MM.1S (cell line): ENCODE measurements around the gene PPM1E.

Source experiments
- EZH2 ChIP-seq: fragments of 300-600 bp; sonication (generic); optimal IDR thresholded peaks from 2 replicates; pipeline ENCODE3; 2017; ENCODE audit warnings: low read depth, mild to moderate bottlenecking, antibody characterized with exemption, low read length, mixed read lengths
- EZH2phosphoT487 ChIP-seq: fragments of 300-600 bp; sonication (generic); IDR thresholded peaks from 2 replicates; pipeline ENCODE4 v1.6.1; 2018; ENCODE audit warnings: antibody characterized with exemption, low read length
- TF ChIP-seq, protein P1 (sequence below): fragments of 300-600 bp; sonication (generic); IDR thresholded peaks from 2 replicates; pipeline ENCODE4 v1.5.1; 2016; ENCODE audit warnings: antibody characterized with exemption, low read length, mixed read lengths

DNA sequence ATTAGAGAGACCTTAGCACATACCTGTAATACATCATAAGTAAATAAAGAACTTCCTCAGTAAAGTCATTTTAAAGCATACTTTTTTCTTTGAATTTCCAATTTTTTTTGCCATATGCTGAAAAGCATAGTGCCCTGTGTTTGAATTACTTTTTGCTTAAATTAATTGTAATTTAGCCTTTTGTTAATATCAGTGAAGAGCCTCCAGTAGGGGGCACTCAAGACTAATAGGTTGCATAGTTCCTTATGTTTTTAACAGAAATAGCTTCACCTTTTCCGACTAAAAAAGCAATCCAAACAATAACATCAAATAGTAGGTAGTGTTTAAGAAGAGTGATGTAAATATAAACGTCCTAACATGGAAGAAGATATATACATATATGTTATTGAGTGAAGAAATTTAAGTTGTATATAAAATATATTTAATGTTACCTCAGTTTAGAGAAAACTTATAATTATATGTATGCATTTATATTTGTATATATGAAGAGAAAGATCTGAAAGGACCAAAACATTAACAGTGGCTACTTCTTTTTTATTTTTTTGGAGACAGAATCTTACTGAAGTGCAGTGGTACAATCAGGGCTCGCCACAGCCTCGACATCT is 44.6 kb upstream of the PPM1E start:
- TF ChIP-seq, protein P1, sequence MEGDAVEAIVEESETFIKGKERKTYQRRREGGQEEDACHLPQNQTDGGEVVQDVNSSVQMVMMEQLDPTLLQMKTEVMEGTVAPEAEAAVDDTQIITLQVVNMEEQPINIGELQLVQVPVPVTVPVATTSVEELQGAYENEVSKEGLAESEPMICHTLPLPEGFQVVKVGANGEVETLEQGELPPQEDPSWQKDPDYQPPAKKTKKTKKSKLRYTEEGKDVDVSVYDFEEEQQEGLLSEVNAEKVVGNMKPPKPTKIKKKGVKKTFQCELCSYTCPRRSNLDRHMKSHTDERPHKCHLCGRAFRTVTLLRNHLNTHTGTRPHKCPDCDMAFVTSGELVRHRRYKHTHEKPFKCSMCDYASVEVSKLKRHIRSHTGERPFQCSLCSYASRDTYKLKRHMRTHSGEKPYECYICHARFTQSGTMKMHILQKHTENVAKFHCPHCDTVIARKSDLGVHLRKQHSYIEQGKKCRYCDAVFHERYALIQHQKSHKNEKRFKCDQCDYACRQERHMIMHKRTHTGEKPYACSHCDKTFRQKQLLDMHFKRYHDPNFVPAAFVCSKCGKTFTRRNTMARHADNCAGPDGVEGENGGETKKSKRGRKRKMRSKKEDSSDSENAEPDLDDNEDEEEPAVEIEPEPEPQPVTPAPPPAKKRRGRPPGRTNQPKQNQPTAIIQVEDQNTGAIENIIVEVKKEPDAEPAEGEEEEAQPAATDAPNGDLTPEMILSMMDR: peak; percentile 78
- TF ChIP-seq EZH2phosphoT487: no peak
- no peak for TF ChIP-seq EZH2
